Measurements from ENCODE around the gene DUOX2. TPM values are rescaled to one million over a fixed set of nuclear protein-coding genes. Genes with fewer than 3 reads are reported as not detected.
"Not testable (repeated sequence)": the region's sequence is repeated elsewhere in the genome, so short reads cannot be mapped to it uniquely, and the experiment has no call there.

The DUOX2 gene
- total RNA-seq, 4 donors from 2014 or later: 0.68 to 23.8 (median 1.9) TPM

DNA sequence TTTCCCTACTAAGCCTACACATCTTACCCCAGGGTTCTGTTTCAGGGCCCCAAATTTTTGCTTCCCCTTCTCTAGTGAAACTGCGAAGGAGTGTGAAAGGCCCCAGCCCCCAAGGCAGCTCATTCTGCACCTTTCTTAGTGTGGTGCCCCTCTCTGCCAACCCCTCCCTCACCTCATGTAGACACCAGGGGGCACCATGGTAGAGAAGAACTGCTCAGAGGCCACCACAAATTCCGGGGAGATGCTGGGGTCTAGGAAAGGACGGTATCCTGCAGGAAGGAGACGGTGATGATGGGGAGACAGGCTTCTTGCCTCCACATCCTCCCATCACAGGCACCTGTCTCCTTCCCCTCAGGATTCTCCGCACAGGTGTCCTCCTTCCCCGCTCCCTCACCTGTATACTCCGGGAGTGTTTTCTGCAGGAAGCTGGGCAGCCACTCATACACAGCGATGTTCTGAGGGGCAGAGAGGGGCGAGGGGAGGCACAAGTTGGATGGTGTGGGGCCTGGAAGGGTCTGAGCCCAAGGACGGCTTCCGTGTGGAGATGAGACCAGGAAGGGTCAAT is 3.6 kb downstream of the DUOX2 start:
- WGBS, 2 donors (ENCODE audit: low coverage in 1 of 2): 0 to 56% methylated on average over 1 to 11 of the region's 11 CpGs
- in situ Hi-C loops (cut with MboI; ENCODE audit: low pct_ligation_motif_present in 1 of 4, low pct_unique_long_range_greater_than_20kb in 1 of 4, low sequenced_read_pairs in 3 of 4): loop anchor here in 1 of 4 donors (25.0 kb wide), 1 partner anchor 148 kb away; the partner anchor contains the start of gene TERB2
- no peak for TF ChIP-seq POLR2AphosphoS5 (IDR thresholded peaks at IDR 0.05)
- no peak for TF ChIP-seq EP300 (IDR thresholded peaks at IDR 0.05; ENCODE audit: low read depth)
- Histone ChIP-seq H3K27me3 (peaks cover 64% of the 10 kb centered on the region), H3K9me3 (no peaks in the 10 kb centered on the region), H3K4me3 (no peak overlapping the region), H3K36me3 (no peaks in the 10 kb centered on the region), H3K27ac (no peak overlapping the region), H3K4me1 (peaks cover 4 to 19% (median 16%) of the 10 kb centered on the region in 4 donors)
- no peak for DNase-seq
- intact Hi-C loops (cut with DNase I; ENCODE audit: low total_unique reads): no loop called here

DNA sequence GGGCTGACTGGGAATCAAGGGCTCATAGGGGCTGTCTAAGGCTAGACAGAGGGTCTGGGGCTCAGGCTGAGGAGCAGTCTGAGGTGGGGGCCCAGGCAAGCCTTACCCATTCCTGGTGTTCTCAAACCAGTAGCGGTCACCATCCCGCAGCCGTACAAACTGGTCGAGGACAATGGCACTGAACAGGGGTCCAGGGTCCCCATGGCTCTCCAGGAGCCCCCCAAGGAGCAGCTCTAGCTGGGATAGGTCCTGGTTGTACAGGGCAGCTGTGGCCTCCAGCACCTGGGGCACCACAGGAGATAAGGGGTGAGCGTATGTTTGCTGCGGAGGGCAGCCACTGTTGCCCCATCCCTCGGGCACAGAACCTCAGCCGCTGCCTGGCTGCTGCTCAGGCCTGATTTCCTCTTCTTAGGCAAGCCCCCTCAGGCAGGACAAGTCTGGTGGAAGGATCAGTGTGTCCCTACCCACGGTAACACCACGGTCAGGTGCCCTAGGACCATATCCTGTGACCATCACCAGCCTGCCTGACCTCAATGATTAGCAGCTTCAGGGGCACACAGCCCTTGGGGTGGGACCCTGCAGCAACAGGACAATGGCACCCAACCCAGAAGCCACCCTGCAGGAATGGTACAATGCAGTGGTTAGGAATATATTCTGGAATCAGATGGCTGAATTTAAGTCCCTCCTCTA is 5.9 kb downstream of the DUOX2 start:
- DNase-seq: no peak
- TF ChIP-seq CTCF (IDR thresholded peaks at IDR 0.05): no peak
- TF ChIP-seq EP300 (IDR thresholded peaks at IDR 0.05; ENCODE audit: low read depth): no peak
- no peak for TF ChIP-seq POLR2A (IDR thresholded peaks at IDR 0.05)
- TF ChIP-seq POLR2AphosphoS5 (IDR thresholded peaks at IDR 0.05): no peak
- 94 to 95% methylated on average over 4 to 9 of the region's 10 CpGs for WGBS, 2 donors (ENCODE audit: low coverage in 1 of 2)
- H3K27ac ChIP-seq: no peak overlapping the region
- H3K36me3 ChIP-seq: no peaks in the 10 kb centered on the region
- peaks cover 41% of the 10 kb centered on the region for H3K27me3 ChIP-seq
- no peaks in the 10 kb centered on the region for H3K9me3 ChIP-seq
- peaks cover 4 to 9% (median 6%) of the 10 kb centered on the region in 4 donors for H3K4me1 ChIP-seq
- H3K4me3 ChIP-seq: no peak overlapping the region
- intact Hi-C loops (cut with DNase I; ENCODE audit: low total_unique reads): no loop called here
- in situ Hi-C loops (cut with MboI; ENCODE audit: low pct_ligation_motif_present in 1 of 4, low pct_unique_long_range_greater_than_20kb in 1 of 4, low sequenced_read_pairs in 3 of 4): loop anchor here in 1 of 4 donors (25.0 kb wide), 1 partner anchor 146 kb away; the partner anchor contains the start of gene TERB2

- Histone ChIP-seq H3K4me1 (no peaks in the 10 kb centered on the region), H3K9me3 (no peaks in the 10 kb centered on the region), H3K36me3 (no peaks in the 10 kb centered on the region), H3K27ac (no peak overlapping the region), H3K27me3 (peaks cover 22% of the 10 kb centered on the region), H3K4me3 (no peak overlapping the region)
- DNase-seq: no peak
- in situ Hi-C loops (cut with MboI; ENCODE audit: low pct_ligation_motif_present in 1 of 4, low pct_unique_long_range_greater_than_20kb in 1 of 4, low sequenced_read_pairs in 3 of 4) (loop anchor here in 1 of 4 donors (25.0 kb wide), 1 partner anchor 144 kb away; the partner anchor contains the start of gene TERB2), intact Hi-C loops (cut with DNase I; ENCODE audit: low total_unique reads) (no loop called here)
- no peak for TF ChIP-seq EP300 (IDR thresholded peaks at IDR 0.05; ENCODE audit: low read depth)
- TF ChIP-seq POLR2A (IDR thresholded peaks at IDR 0.05): no peak
- TF ChIP-seq CTCF (IDR thresholded peaks at IDR 0.05): no peak
- TF ChIP-seq POLR2AphosphoS5 (IDR thresholded peaks at IDR 0.05): no peak
- WGBS, 2 donors (ENCODE audit: low coverage in 1 of 2): 85% methylated on average over 15 of the region's 15 CpGs; no CpG with 5 or more reads in 1 of the 2 donors
Observed at GRCh38 chr15:45106002-45106790, 7.8 kb downstream of the DUOX2 start.

DNA sequence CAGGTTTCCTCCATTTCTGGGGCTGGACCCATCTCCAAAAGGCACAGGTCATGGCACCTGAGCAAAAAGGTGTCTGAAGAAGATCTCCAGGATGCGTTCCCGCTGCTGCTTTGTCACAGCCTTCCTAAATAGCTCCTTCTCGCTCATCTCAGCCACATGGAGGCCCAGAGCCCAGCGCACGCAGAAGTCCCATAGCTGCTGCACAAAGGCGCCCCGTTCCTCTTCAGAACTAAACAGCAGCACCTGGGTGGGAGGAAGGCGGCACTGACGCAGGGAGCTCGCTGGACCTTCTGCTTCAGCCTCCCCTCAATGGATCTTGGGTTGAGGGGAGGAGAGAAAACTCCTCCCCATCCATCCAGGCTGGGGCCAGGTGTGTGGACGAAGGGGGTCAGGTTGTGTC is 8.4 kb downstream of the DUOX2 start:
- in situ Hi-C loops (cut with MboI; ENCODE audit: low pct_ligation_motif_present in 1 of 4, low pct_unique_long_range_greater_than_20kb in 1 of 4, low sequenced_read_pairs in 3 of 4): loop anchor here in 1 of 4 donors (25.0 kb wide), 1 partner anchor 143 kb away; the partner anchor contains the start of gene TERB2
- H3K27ac ChIP-seq: no peak overlapping the region
- no peaks in the 10 kb centered on the region for H3K4me1 ChIP-seq
- no peak for DNase-seq
- no peak overlapping the region for H3K4me3 ChIP-seq
- no peak for TF ChIP-seq EP300 (IDR thresholded peaks at IDR 0.05; ENCODE audit: low read depth)
- TF ChIP-seq POLR2AphosphoS5 (IDR thresholded peaks at IDR 0.05): no peak
- TF ChIP-seq CTCF (IDR thresholded peaks at IDR 0.05): no peak
- TF ChIP-seq POLR2A (IDR thresholded peaks at IDR 0.05): no peak
- intact Hi-C loops (cut with DNase I; ENCODE audit: low total_unique reads): no loop called here
- WGBS, 2 donors (ENCODE audit: low coverage in 1 of 2): 86 to 96% methylated on average over 3 to 11 of the region's 11 CpGs
- H3K36me3 ChIP-seq: no peaks in the 10 kb centered on the region
- no peaks in the 10 kb centered on the region for H3K9me3 ChIP-seq
- H3K27me3 ChIP-seq: peaks cover 20% of the 10 kb centered on the region

- H3K4me1 ChIP-seq; DNase-seq; H3K36me3 ChIP-seq; intact Hi-C loops (cut with DNase I; ENCODE audit: low total_unique reads); H3K27me3 ChIP-seq; H3K27ac ChIP-seq; H3K4me3 ChIP-seq; H3K9me3 ChIP-seq: not testable (repeated sequence)
- in situ Hi-C loops (cut with MboI; ENCODE audit: low pct_ligation_motif_present in 1 of 4, low pct_unique_long_range_greater_than_20kb in 1 of 4, low sequenced_read_pairs in 3 of 4): loop anchor here in 1 of 4 donors (25.0 kb wide), 1 partner anchor 142 kb away; the partner anchor contains the start of gene TERB2
- WGBS, 2 donors (ENCODE audit: low coverage in 1 of 2): 93 to 100% methylated on average over 1 to 9 of the region's 9 CpGs
Observed at GRCh38 chr15:45104170-45104569, 9.8 kb downstream of the DUOX2 start.

Data from transverse colon (tissue), 4 donors.